Measurements from ENCODE around the gene PCDH12. TPM values are rescaled to one million over a fixed set of nuclear protein-coding genes. Genes with fewer than 3 reads are reported as not detected.

Gene PCDH12
- total and polyA plus RNA-seq, 2 of the 8 experiments (the other 6 are each of a cell fraction or from before 2014, with no cell fraction given), result 0.06 to 0.17 TPM

DNA sequence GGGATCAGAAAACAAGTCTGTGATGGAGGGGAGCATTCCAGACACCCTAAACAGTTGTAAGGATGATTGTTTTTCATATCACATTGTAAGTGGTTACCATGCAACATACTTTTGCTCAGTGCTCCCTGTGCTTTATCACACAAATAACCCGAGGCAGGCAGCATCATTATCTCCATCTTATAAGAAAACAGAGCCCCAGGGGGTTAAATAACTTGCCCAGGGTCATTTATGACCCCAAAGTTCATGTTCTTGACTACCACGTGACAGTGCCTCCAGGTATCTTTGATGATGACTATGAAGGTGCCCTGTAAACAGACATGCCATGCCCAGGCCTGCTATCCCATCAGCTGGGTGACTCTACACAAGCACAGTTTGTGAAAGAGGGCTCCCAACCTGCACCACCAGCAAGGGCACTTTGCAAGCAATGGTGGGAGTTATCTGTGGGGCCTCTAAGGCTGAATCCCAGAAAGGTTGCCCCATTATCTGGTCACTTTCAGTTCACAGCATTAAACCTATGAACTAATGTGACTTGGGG lies 45.3 kb upstream of the PCDH12 start (continued):
- TF ChIP-seq RAD21 (IDR thresholded peaks at IDR 0.05 in 1 of 2, conservative IDR thresholded peaks at IDR 0.05 in 1 of 2; ENCODE audit: low read depth in 2 of 2, low read length in 2 of 2) (no peak), CTBP2 (IDR thresholded peaks at IDR 0.05; ENCODE audit: borderline replicate concordance, insufficient read depth, insufficient read length, low read length) (no peak), KDM5A (IDR thresholded peaks at IDR 0.05; ENCODE audit: low read length) (no peak), RXRA (IDR thresholded peaks at IDR 0.05; ENCODE audit: insufficient read depth, low read depth, low read length) (no peak), SP4 (IDR thresholded peaks at IDR 0.05; ENCODE audit: low read length) (no peak), EZH2 (IDR thresholded peaks at IDR 0.05; ENCODE audit: low read depth, low read length, severe bottlenecking) (no peak), CBX8 (IDR thresholded peaks at IDR 0.05; ENCODE audit: borderline replicate concordance, low read depth, low read length) (no peak)
- TF ChIP-seq, protein P1, sequence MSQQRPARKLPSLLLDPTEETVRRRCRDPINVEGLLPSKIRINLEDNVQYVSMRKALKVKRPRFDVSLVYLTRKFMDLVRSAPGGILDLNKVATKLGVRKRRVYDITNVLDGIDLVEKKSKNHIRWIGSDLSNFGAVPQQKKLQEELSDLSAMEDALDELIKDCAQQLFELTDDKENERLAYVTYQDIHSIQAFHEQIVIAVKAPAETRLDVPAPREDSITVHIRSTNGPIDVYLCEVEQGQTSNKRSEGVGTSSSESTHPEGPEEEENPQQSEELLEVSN (IDR thresholded peaks at IDR 0.05), result no peak
- TF ChIP-seq, protein P2, sequence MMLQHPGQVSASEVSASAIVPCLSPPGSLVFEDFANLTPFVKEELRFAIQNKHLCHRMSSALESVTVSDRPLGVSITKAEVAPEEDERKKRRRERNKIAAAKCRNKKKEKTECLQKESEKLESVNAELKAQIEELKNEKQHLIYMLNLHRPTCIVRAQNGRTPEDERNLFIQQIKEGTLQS (IDR thresholded peaks at IDR 0.05; ENCODE audit: insufficient read depth, low read depth, low read length), result no peak
